SK-N-SH (cell line): ENCODE measurements around the gene TMEM179B. TPM values are rescaled to one million over a fixed set of nuclear protein-coding genes. Genes with fewer than 3 reads are reported as not detected.

Experiments
- CTCF ChIA-PET: fragments of 300-600, 350-600 bp; formaldehyde crosslinking; extraction: SDS; loops from one replicate; lab custom pipeline; 2021; lab: Yijun Ruan, JAX
- POLR2A ChIA-PET: fragments of 350-600 bp; sonication (Branson Sonifier 250); formaldehyde crosslinking; extraction: SDS; loops from one replicate; lab custom pipeline; 2020; ENCODE audit warnings: antibody characterized with exemption, inconsistent platforms; lab: Yijun Ruan, JAX
- DNase-seq: peaks from one replicate; pipeline ENCODE4 v3.0.0; 2012
- H2AFZ ChIP-seq: fragments of 200-600 bp; sonication (generic); 2 replicates; pipeline ENCODE4 v1.8.1; 2016; ENCODE audit warnings: antibody characterized with exemption, mild to moderate bottlenecking, low read depth
- H3F3A ChIP-seq: fragments of 200-600 bp; sonication (generic); replicated peaks from 2 replicates; pipeline ENCODE3; 2016; ENCODE audit warnings: antibody characterized with exemption, mild to moderate bottlenecking; ENCODE audit not compliant: insufficient read depth
- H3K27ac ChIP-seq, 2 experiments: fragments of 200-500 bp in 1 of 2; fragments of 200-600 bp in 1 of 2; sonication (Bioruptor generic) in 1 of 2; sonication (generic), shearing (Covaris generic) in 1 of 2; 2 replicates each; pipeline versions ENCODE4 v1.5.1 to v1.6.1; 2014 to 2016; ENCODE audit warnings: low read depth in 2 of 2, inconsistent platforms in 1 of 2, low read length in 1 of 2, mild to moderate bottlenecking in 1 of 2, mixed read lengths in 1 of 2
- H3K27me3 ChIP-seq: fragments of 200-600 bp; sonication (generic), shearing (Covaris generic); 2 replicates; pipeline ENCODE4 v1.6.1; 2016; ENCODE audit warnings: mixed run types; ENCODE audit not compliant: insufficient read depth
- H3K36me3 ChIP-seq, 2 experiments: fragments of 200-500 bp in 1 of 2; fragments of 200-600 bp in 1 of 2; sonication (Bioruptor generic) in 1 of 2; sonication (generic) in 1 of 2; replicated peaks in 1 of 2; 2 replicates each; pipeline versions ENCODE3 to v1.5.1; 2014 to 2016; ENCODE audit warnings: low read length in 1 of 2, mild to moderate bottlenecking in 1 of 2; ENCODE audit not compliant: insufficient read depth in 2 of 2, control insufficient read depth in 1 of 2
- H3K4me1 ChIP-seq, 2 experiments: fragments of 200-500 bp in 1 of 2; fragments of 200-600 bp in 1 of 2; sonication (Bioruptor generic) in 1 of 2; sonication (generic), shearing (Covaris generic) in 1 of 2; 2 replicates each; pipeline versions ENCODE4 v1.5.1 to v1.6.1; 2014 to 2016; ENCODE audit warnings: low read depth in 1 of 2, low read length in 1 of 2, mixed run types in 1 of 2; ENCODE audit not compliant: insufficient read depth in 2 of 2, control insufficient read depth in 1 of 2
- H3K4me2 ChIP-seq: fragments of 200-600 bp; sonication (generic), shearing (Covaris generic); 2 replicates; pipeline ENCODE4 v1.6.1; 2017; ENCODE audit warnings: mixed run types
- H3K4me3 ChIP-seq, 2 experiments: fragments of 200-500 bp in 1 of 2; fragments of 200-600 bp in 1 of 2; sonication (Bioruptor generic) in 1 of 2; sonication (generic), shearing (Covaris generic) in 1 of 2; 2 replicates each; pipeline versions ENCODE4 v1.5.1 to v1.8.1; 2014 to 2016; ENCODE audit warnings: low read depth in 2 of 2, inconsistent platforms in 1 of 2, low read length in 1 of 2, mild to moderate bottlenecking in 1 of 2, mixed read lengths in 1 of 2, moderate library complexity in 1 of 2
- H3K79me2 ChIP-seq: fragments of 200-600 bp; sonication (generic); 2 replicates; pipeline ENCODE4 v1.8.1; 2017; ENCODE audit warnings: mild to moderate bottlenecking; ENCODE audit not compliant: insufficient read depth
- H3K9ac ChIP-seq: fragments of 200-600 bp; sonication (generic); 2 replicates; pipeline ENCODE4 v1.6.1; 2017; ENCODE audit warnings: mixed run types
- H3K9me2 ChIP-seq: fragments of 200-600 bp; sonication (generic); 2 replicates; pipeline ENCODE4 v1.6.1; 2017; ENCODE audit warnings: mixed run types
- H3K9me3 ChIP-seq: fragments of 200-600 bp; sonication (generic); 2 replicates; pipeline ENCODE4 v1.6.1; 2017; ENCODE audit warnings: mixed run types, mild to moderate bottlenecking, moderate library complexity
- H4K20me1 ChIP-seq: fragments of 200-600 bp; sonication (generic); 2 replicates; pipeline ENCODE4 v1.6.1; 2017; ENCODE audit warnings: mild to moderate bottlenecking, mixed run types; ENCODE audit not compliant: insufficient read depth
- CTCF ChIP-seq: fragments of 200-600 bp; sonication (generic); IDR thresholded peaks from 2 replicates; pipeline ENCODE4 v1.6.1; 2017; ENCODE audit warnings: antibody characterized with exemption, mild to moderate bottlenecking, moderate library complexity
- ELF1 ChIP-seq: IDR thresholded peaks from 2 replicates; pipeline ENCODE4 v1.4.0; 2012
- EZH2phosphoT487 ChIP-seq: fragments of 200-600 bp; sonication (generic); IDR thresholded peaks from 2 replicates; pipeline ENCODE4 v1.6.1; 2017; ENCODE audit warnings: low read depth, mixed run types, mild to moderate bottlenecking, antibody characterized with exemption, moderate library complexity, borderline replicate concordance
- FOSL2 ChIP-seq: IDR thresholded peaks from 2 replicates; pipeline ENCODE4 v1.4.0; 2012; ENCODE audit warnings: low read depth, mild to moderate bottlenecking, moderate library complexity, borderline replicate concordance
- GATA2 ChIP-seq: sonication (generic); formaldehyde crosslinking; IDR thresholded peaks from 2 replicates; pipeline ENCODE4 v1.5.0; 2020; ENCODE audit warnings: mild to moderate bottlenecking, missing genetic modification reagents
- JUND ChIP-seq: IDR thresholded peaks from 2 replicates; pipeline ENCODE4 v1.4.0; 2012
- MEF2A ChIP-seq: IDR thresholded peaks from 2 replicates; pipeline ENCODE4 v1.4.0; 2012; ENCODE audit warnings: low read depth, borderline replicate concordance
- POLR2AphosphoS5 ChIP-seq: IDR thresholded peaks from 2 replicates; pipeline ENCODE4 v1.6.1; 2012; ENCODE audit warnings: low read depth, low read length
- RXRA ChIP-seq: IDR thresholded peaks from 2 replicates; pipeline ENCODE4 v1.4.0; 2012; ENCODE audit warnings: low read depth, mild to moderate bottlenecking, borderline replicate concordance
- SIN3A ChIP-seq: IDR thresholded peaks from 2 replicates; pipeline ENCODE4 v1.6.1; 2012; ENCODE audit warnings: low read depth, mild to moderate bottlenecking, low read length, moderate library complexity, borderline replicate concordance
- TCF12 ChIP-seq: IDR thresholded peaks from 2 replicates; pipeline ENCODE4 v1.4.0; 2012
- USF1 ChIP-seq: IDR thresholded peaks from 2 replicates; pipeline ENCODE4 v1.4.0; 2012; ENCODE audit warnings: low read depth, borderline replicate concordance
- WGBS: methylation state at CpG from one replicate; pipeline ENCODE4 v1.1.6; 2017; ENCODE audit warnings: low lambda C conversion rate; 5-methylcytosine and 5-hydroxymethylcytosine counted together
- polyA plus RNA-seq, 3 experiments: library from polyadenylated mRNA; depleted of rRNA; stranded (reverse); fragments of >200 nt; gene quantifications; 2 replicates each; pipeline ENCODE4 v1.2.3, GENCODE V29; 2012

The TMEM179B gene
- polyA plus RNA-seq, 1 of the 3 experiments (the other 2 are of a cell fraction) = 69.6 TPM

GRCh38 chr11:62811659-62812058, 24.5 kb downstream of the TMEM179B start:
- TF ChIP-seq USF1 (no peak), GATA2 (CRISPR knock-in tag) (no peak), CTCF (no peak), RXRA (no peak), FOSL2 (no peak), TCF12 (no peak)
- TF ChIP-seq, all 33 proteins: peak for 0
- no peak for DNase-seq
- Histone ChIP-seq H3K9me3 (no peaks in the 10 kb centered on the region), H3K27ac (no peak overlapping the region), H2AFZ (no peak overlapping the region), H4K20me1 (no peaks in the 10 kb centered on the region), H3K27me3 (no peaks in the 10 kb centered on the region), H3K4me3 (no peak overlapping the region), H3K9me2 (no peaks in the 10 kb centered on the region), H3K4me1 (no peaks in the 10 kb centered on the region; a peak in 1 of 4 replicates), H3K36me3 (peaks cover 0 to 12% of the 10 kb centered on the region in 2 experiments), H3K4me2 (no peak overlapping the region), H3F3A (peaks cover 25% of the 10 kb centered on the region), H3K79me2 (no peaks in the 10 kb centered on the region), H3K9ac (no peak overlapping the region)
- 57% methylated on average over 2 of the region's 2 CpGs for WGBS
- POLR2A ChIA-PET = no interaction called here
- CTCF ChIA-PET = interaction anchor here (0.8 to 2.1 kb wide), 2 partner anchors 21 to 25 kb away, joined by 3 to 6 read pairs; partner anchors contain the start of gene TEX54

GRCh38 chr11:62816557-62816956, 29.4 kb downstream of the TMEM179B start:
- Histone ChIP-seq H3K9me2 (no peaks in the 10 kb centered on the region), H3K9me3 (no peaks in the 10 kb centered on the region), H3K27ac (no peak overlapping the region), H3K4me3 (no peak overlapping the region), H2AFZ (no peak overlapping the region), H3K4me2 (no peak overlapping the region), H3K79me2 (no peaks in the 10 kb centered on the region), H3K9ac (no peak overlapping the region), H3K4me1 (no peaks in the 10 kb centered on the region), H3K27me3 (no peaks in the 10 kb centered on the region), H3K36me3 (peaks cover 5 to 32% of the 10 kb centered on the region in 2 experiments), H3F3A (peaks cover 11% of the 10 kb centered on the region), H4K20me1 (no peaks in the 10 kb centered on the region)
- ChIA-PET POLR2A (interaction anchor here (0.7 to 1.9 kb wide), 2 partner anchors 9 to 11 kb away, joined by 3 to 6 read pairs; partner anchors contain the start of gene NXF1), CTCF (interaction anchor here (0.6 to 1.5 kb wide), 5 partner anchors 10 to 46 kb away, joined by 3 to 4 read pairs (median 3); partner anchors contain the start of genes NXF1 and TMEM179B)
- TF ChIP-seq MEF2A (no peak), EZH2phosphoT487 (no peak), ELF1 (no peak), JUND (no peak), POLR2AphosphoS5 (no peak), TCF12 (no peak), GATA2 (CRISPR knock-in tag) (no peak), SIN3A (no peak), USF1 (no peak)
- WGBS = 93% methylated on average over 8 of the region's 8 CpGs
- no peak for DNase-seq
